Neuronal stem cell (in vitro differentiated cells): Measurements from ENCODE around the gene PITX2.

Source experiments
- DNase-seq: peaks from one replicate; pipeline ENCODE4 v3.0.0-alpha.2; 2013; ENCODE audit warnings: low spot score
- H2AFZ ChIP-seq: one replicate; pipeline ENCODE4 v1.6.1; 2013; ENCODE audit warnings: mild to moderate bottlenecking, low read length, inconsistent platforms
- H2AK5ac ChIP-seq: 2 replicates; pipeline ENCODE4 v1.6.1; 2013; ENCODE audit warnings: low read depth, mild to moderate bottlenecking, inconsistent platforms, low read length, moderate library complexity, mixed read lengths
- H2BK120ac ChIP-seq: 2 replicates; pipeline ENCODE4 v1.6.1; 2013; ENCODE audit warnings: low read depth, mild to moderate bottlenecking, inconsistent platforms, low read length, moderate library complexity, mixed read lengths
- H2BK12ac ChIP-seq: one replicate; pipeline ENCODE4 v1.6.1; 2013; ENCODE audit warnings: low read length, inconsistent platforms
- H2BK15ac ChIP-seq: 2 replicates; pipeline ENCODE4 v1.6.1; 2013; ENCODE audit warnings: mild to moderate bottlenecking, low read length, inconsistent platforms, mixed read lengths
- H2BK5ac ChIP-seq: one replicate; pipeline ENCODE4 v1.6.1; 2013; ENCODE audit warnings: inconsistent platforms, mild to moderate bottlenecking, low read length, moderate library complexity
- H3K14ac ChIP-seq: one replicate; pipeline ENCODE4 v1.6.1; 2013; ENCODE audit warnings: low read length, inconsistent platforms
- H3K18ac ChIP-seq: 2 replicates; pipeline ENCODE4 v1.6.1; 2013; ENCODE audit warnings: low read length, inconsistent platforms
- H3K23ac ChIP-seq: 2 replicates; pipeline ENCODE4 v1.6.1; 2013; ENCODE audit warnings: low read depth, mild to moderate bottlenecking, mixed read lengths, low read length, inconsistent platforms; ENCODE audit not compliant: poor library complexity
- H3K27ac ChIP-seq: replicated peaks from 3 replicates; pipeline ENCODE4 v1.5.1; 2013; ENCODE audit warnings: low read length, inconsistent platforms
- H3K27me3 ChIP-seq, 3 experiments: 2 replicates each; pipeline ENCODE4 v1.6.1; 2013; ENCODE audit warnings: low read length in 3 of 3, mild to moderate bottlenecking in 2 of 3, inconsistent platforms in 1 of 3, low read depth in 1 of 3, mixed read lengths in 1 of 3, moderate library complexity in 1 of 3; ENCODE audit not compliant: control insufficient read depth in 3 of 3, insufficient read depth in 3 of 3
- H3K36me3 ChIP-seq, 2 donors: replicated peaks in 1 of 2; 2 replicates each; pipeline ENCODE4 v1.6.1; 2013; ENCODE audit warnings: low read length in 2 of 2; ENCODE audit not compliant: control insufficient read depth in 2 of 2, insufficient read depth in 2 of 2
- H3K4ac ChIP-seq: 2 replicates; pipeline ENCODE4 v1.6.1; 2013; ENCODE audit warnings: inconsistent platforms, mild to moderate bottlenecking, low read length, moderate library complexity
- H3K4me1 ChIP-seq, 2 donors: 1 replicate in 1 of 2; 2 replicates in 1 of 2; pipeline ENCODE4 v1.6.1; 2013; ENCODE audit warnings: low read length in 2 of 2, low read depth in 1 of 2; ENCODE audit not compliant: control insufficient read depth in 2 of 2, insufficient read depth in 1 of 2
- H3K4me2 ChIP-seq: one replicate; pipeline ENCODE4 v1.6.1; 2013; ENCODE audit warnings: mild to moderate bottlenecking, low read length, inconsistent platforms; ENCODE audit not compliant: insufficient read depth, poor library complexity, severe bottlenecking
- H3K4me3 ChIP-seq, 2 donors: 2 replicates each; pipeline ENCODE4 v1.5.1; 2013; ENCODE audit warnings: low read length in 2 of 2, mild to moderate bottlenecking in 2 of 2, inconsistent platforms in 1 of 2, moderate library complexity in 1 of 2
- H3K79me1 ChIP-seq: one replicate; pipeline ENCODE4 v1.6.1; 2013; ENCODE audit warnings: low read depth, mild to moderate bottlenecking, inconsistent platforms, low read length, moderate library complexity
- H3K9ac ChIP-seq: one replicate; pipeline ENCODE4 v1.6.1; 2013; ENCODE audit warnings: mild to moderate bottlenecking, low read depth, low read length, inconsistent platforms; ENCODE audit not compliant: poor library complexity
- H3K9me3 ChIP-seq, 2 donors: replicated peaks in 1 of 2; 2 replicates each; pipeline versions ENCODE3 to v1.6.1; 2013; ENCODE audit warnings: low read length in 2 of 2, mild to moderate bottlenecking in 2 of 2, inconsistent platforms in 1 of 2, low read depth in 1 of 2, mixed read lengths in 1 of 2, moderate library complexity in 1 of 2; ENCODE audit not compliant: control insufficient read depth in 2 of 2, insufficient read depth in 1 of 2
- H4K8ac ChIP-seq: one replicate; pipeline ENCODE4 v1.6.1; 2013; ENCODE audit warnings: low read depth, mild to moderate bottlenecking, inconsistent platforms, low read length, moderate library complexity
- H4K91ac ChIP-seq: one replicate; pipeline ENCODE4 v1.6.1; 2013; ENCODE audit warnings: low read length, low read depth, mild to moderate bottlenecking, inconsistent platforms; ENCODE audit not compliant: poor library complexity
- WGBS, 2 donors: extraction: QIAGEN DNeasy Blood & Tissue Kit; methylation state at CpG; one replicate each; pipeline ENCODE4 v1.1.7; 2013; ENCODE audit warnings: missing lambda C conversion rate in 2 of 2, mixed read lengths in 1 of 2; ENCODE audit not compliant: insufficient read length in 2 of 2, insufficient replicate concordance in 1 of 2; ENCODE audit errors: extremely low coverage in 2 of 2; 5-methylcytosine and 5-hydroxymethylcytosine counted together

PITX2 gene

GRCh38 chr4:110638089-110638746 lies 15.3 kb upstream of the PITX2 start:
- no peak overlapping the region for H3K14ac ChIP-seq
- no peaks in the 10 kb centered on the region for H3K79me1 ChIP-seq
- no peak overlapping the region for H3K4ac ChIP-seq
- H3K4me2 ChIP-seq, result no peak overlapping the region
- H2BK5ac ChIP-seq, result no peak overlapping the region
- no CpG with 5 or more reads among the region's 10 CpGs for WGBS, 2 donors
- H3K18ac ChIP-seq, result no peak overlapping the region
- H3K27ac ChIP-seq, result no peak overlapping the region
- no peaks in the 10 kb centered on the region for H3K36me3 ChIP-seq
- H4K91ac ChIP-seq, result no peak overlapping the region
- H3K9ac ChIP-seq, result no peak overlapping the region
- no peak overlapping the region for H2AFZ ChIP-seq
- no peak overlapping the region for H3K4me3 ChIP-seq
- no peak overlapping the region for H4K8ac ChIP-seq
- H2BK15ac ChIP-seq, result no peak overlapping the region
- peaks cover 0 to 3% of the 10 kb centered on the region in 2 donors for H3K9me3 ChIP-seq
- no peak overlapping the region for H2BK120ac ChIP-seq
- H3K23ac ChIP-seq, result no peak overlapping the region
- no peak overlapping the region for H2AK5ac ChIP-seq
- DNase-seq, result no peak
- peaks cover 34 to 100% (median 82%) of the 10 kb centered on the region in 3 experiments for H3K27me3 ChIP-seq
- H2BK12ac ChIP-seq, result no peak overlapping the region
- H3K4me1 ChIP-seq, result peaks cover 0 to 10% of the 10 kb centered on the region in 2 donors

DNA sequence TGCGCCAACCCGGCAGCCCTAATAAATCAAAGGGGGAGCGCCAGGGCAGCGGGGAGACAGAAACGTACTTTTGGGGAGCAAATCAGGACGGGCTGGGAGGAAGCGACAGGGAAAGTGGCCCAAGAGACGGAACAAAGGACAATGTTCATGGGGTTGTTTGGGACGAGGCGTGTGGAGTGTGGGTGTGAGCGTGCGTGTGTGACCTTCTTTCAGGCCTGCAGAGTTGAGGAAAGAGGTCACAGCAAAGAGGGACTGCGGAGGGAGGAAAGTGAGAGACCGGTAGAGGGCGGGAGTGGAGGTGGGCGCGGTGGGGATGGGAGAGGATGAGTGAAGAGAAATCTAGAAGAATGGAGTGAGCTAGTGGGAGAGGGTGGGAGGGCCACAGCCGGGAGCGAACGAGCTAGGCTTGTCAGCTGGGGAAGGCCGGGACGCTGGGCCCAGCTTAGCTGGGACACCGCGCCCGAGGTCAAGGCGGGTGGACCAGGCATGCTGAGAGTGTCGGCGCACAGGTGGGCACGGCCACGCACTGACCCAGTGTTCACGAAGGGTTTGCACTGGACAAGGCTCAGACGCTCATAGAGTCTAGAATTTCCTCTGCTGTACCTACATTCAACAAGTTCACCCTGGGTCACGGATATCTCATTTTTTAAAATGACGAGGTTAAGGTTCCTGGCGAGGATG lies 14.7 kb upstream of the PITX2 start:
- Histone ChIP-seq H3K4me3 (peak overlapping the region in 1 of 2 donors; percentile 72), H4K91ac (no peak overlapping the region), H3K23ac (peak overlapping the region; percentile 87), H2BK120ac (no peak overlapping the region), H3K18ac (peak overlapping the region; percentile 12), H3K79me1 (no peaks in the 10 kb centered on the region), H3K9ac (peak overlapping the region; percentile 3), H3K4me1 (peaks cover 0 to 10% of the 10 kb centered on the region in 2 donors), H2BK15ac (no peak overlapping the region), H2BK12ac (no peak overlapping the region), H3K4ac (no peak overlapping the region), H3K36me3 (no peaks in the 10 kb centered on the region), H4K8ac (no peak overlapping the region), H2BK5ac (no peak overlapping the region), H3K27ac (no peak overlapping the region), H3K4me2 (peak overlapping the region; percentile 92), H2AK5ac (no peak overlapping the region), H3K27me3 (peaks cover 40 to 100% (median 88%) of the 10 kb centered on the region in 3 experiments), H3K9me3 (peaks cover 0 to 3% of the 10 kb centered on the region in 2 donors), H2AFZ (peak overlapping the region; percentile 85), H3K14ac (peak overlapping the region; percentile 4)
- no CpG with 5 or more reads among the region's 35 CpGs for WGBS, 2 donors
- DNase-seq, result peak; percentile 30

- WGBS, 2 donors, result no CpG with 5 or more reads among the region's 56 CpGs
- DNase-seq, result peak; percentile 63
- H3K4me3 ChIP-seq, result peak overlapping the region; percentile 9 to 72
- H3K79me1 ChIP-seq, result no peaks in the 10 kb centered on the region
- H2BK5ac ChIP-seq, result no peak overlapping the region
- no peak overlapping the region for H3K23ac ChIP-seq
- H3K27ac ChIP-seq, result no peak overlapping the region
- no peak overlapping the region for H2BK12ac ChIP-seq
- H3K27me3 ChIP-seq, result peaks cover 43 to 100% (median 91%) of the 10 kb centered on the region in 3 experiments
- peak overlapping the region; percentile 13 for H2BK15ac ChIP-seq
- peak overlapping the region; percentile 92 for H3K4me2 ChIP-seq
- H4K91ac ChIP-seq, result no peak overlapping the region
- H3K9ac ChIP-seq, result peak overlapping the region; percentile 52
- H4K8ac ChIP-seq, result no peak overlapping the region
- peaks cover 0 to 3% of the 10 kb centered on the region in 2 donors for H3K9me3 ChIP-seq
- peak overlapping the region; percentile 85 for H2AFZ ChIP-seq
- peak overlapping the region; percentile 70 for H3K18ac ChIP-seq
- no peak overlapping the region for H3K4ac ChIP-seq
- no peaks in the 10 kb centered on the region for H3K36me3 ChIP-seq
- no peak overlapping the region for H2BK120ac ChIP-seq
- H3K4me1 ChIP-seq, result peaks cover 0 to 10% of the 10 kb centered on the region in 2 donors
- H3K14ac ChIP-seq, result peak overlapping the region; percentile 4
- H2AK5ac ChIP-seq, result no peak overlapping the region
These were observed 14.0 kb upstream of the PITX2 start for GRCh38 chr4:110636680-110637407.
